OCI-LY1 (cell line): ENCODE measurements around the gene PLEK.
A peak's percentile ranks its signal among the peaks of the same experiment; 100 is the strongest.

Experiments used
- H2AFZ ChIP-seq: fragments of 200-600 bp; sonication (generic), shearing (Covaris generic); 2 replicates; pipeline ENCODE4 v1.6.0; 2014; ENCODE audit warnings: antibody characterized with exemption, mild to moderate bottlenecking, low read length
- H3F3A ChIP-seq: fragments of 200-600 bp; sonication (generic), shearing (Covaris generic); 2 replicates; pipeline ENCODE4 v1.6.0; 2014; ENCODE audit warnings: mild to moderate bottlenecking, antibody characterized with exemption, low read length, moderate library complexity; ENCODE audit not compliant: insufficient read depth
- H3K27ac ChIP-seq: fragments of 200-600 bp; sonication (generic); 2 replicates; pipeline ENCODE4 v1.5.1; 2014; ENCODE audit warnings: low read length, mixed run types, mild to moderate bottlenecking, low read depth; ENCODE audit not compliant: poor library complexity, severe bottlenecking
- H3K27me3 ChIP-seq: fragments of 200-600 bp; sonication (generic); 2 replicates; pipeline ENCODE4 v1.6.0; 2014; ENCODE audit warnings: antibody characterized with exemption, mild to moderate bottlenecking, low read length, moderate library complexity; ENCODE audit not compliant: insufficient read depth
- H3K36me3 ChIP-seq: fragments of 200-600 bp; sonication (generic); 2 replicates; pipeline ENCODE4 v1.6.1; 2014; ENCODE audit warnings: mild to moderate bottlenecking, antibody characterized with exemption, low read length, moderate library complexity, mixed read lengths; ENCODE audit not compliant: insufficient read depth
- H3K4me1 ChIP-seq: fragments of 200-600 bp; sonication (generic); 2 replicates; pipeline ENCODE4 v1.5.1; 2014; ENCODE audit warnings: mild to moderate bottlenecking, low read length, moderate library complexity; ENCODE audit not compliant: insufficient read depth, severe bottlenecking
- H3K4me2 ChIP-seq: fragments of 200-600 bp; sonication (generic), shearing (Covaris generic); 2 replicates; pipeline ENCODE4 v1.6.1; 2014; ENCODE audit warnings: low read length
- H3K4me3 ChIP-seq: fragments of 200-600 bp; sonication (generic); 2 replicates; pipeline ENCODE4 v1.5.1; 2014; ENCODE audit warnings: low read length, low read depth, mild to moderate bottlenecking, mixed read lengths; ENCODE audit not compliant: poor library complexity, severe bottlenecking
- H3K79me2 ChIP-seq: fragments of 200-600 bp; shearing (Covaris generic); 2 replicates; pipeline ENCODE4 v1.6.1; 2016; ENCODE audit warnings: mixed run types, low read length, mixed read lengths; ENCODE audit not compliant: insufficient read depth
- H3K9ac ChIP-seq: fragments of 200-600 bp; sonication (generic), shearing (Covaris generic); 2 replicates; pipeline ENCODE4 v1.6.1; 2014; ENCODE audit warnings: mild to moderate bottlenecking, low read length, mixed read lengths
- H3K9me2 ChIP-seq: fragments of 200-600 bp; sonication (generic), shearing (Covaris generic); 2 replicates; pipeline ENCODE4 v1.6.1; 2014; ENCODE audit warnings: low read depth, mild to moderate bottlenecking, low read length, mixed read lengths
- H3K9me3 ChIP-seq: fragments of 200-600 bp; shearing (Covaris generic); 2 replicates; pipeline ENCODE4 v1.6.1; 2014; ENCODE audit warnings: low read length, mixed read lengths
- H4K20me1 ChIP-seq: fragments of 200-600 bp; sonication (generic), shearing (Covaris generic); 2 replicates; pipeline ENCODE4 v1.6.0; 2016; ENCODE audit warnings: mild to moderate bottlenecking, low read length; ENCODE audit not compliant: insufficient read depth
- CTCF ChIP-seq: fragments of 200-600 bp; sonication (generic), shearing (Covaris generic); IDR thresholded peaks from 2 replicates; pipeline ENCODE4 v1.5.1; 2017; ENCODE audit warnings: mild to moderate bottlenecking, antibody characterized with exemption, low read length, moderate library complexity, mixed read lengths
- EZH2 ChIP-seq: fragments of 200-600 bp; sonication (generic), shearing (Covaris generic); IDR thresholded peaks from 2 replicates; pipeline ENCODE4 v1.8.0; 2017; ENCODE audit warnings: borderline replicate concordance, mixed run types, mild to moderate bottlenecking, antibody characterized with exemption, low read length, moderate library complexity, mixed read lengths

Gene PLEK

GRCh38 chr2:68365087-68365486, at the start of gene PLEK:
PLEK (plus strand) TSS chr2:68365282; CDS start chr2:68365352, 70 bp downstream.
- Histone ChIP-seq H3F3A (0 out of 2 replicates have a peak, but pooled peaks cover 4% of the 10 kb centered on the region), H3K9ac (peak within 1 kb of the TSS; percentile 89), H2AFZ (peak within 1 kb of the TSS; percentile 60), H3K79me2 (peaks cover 4% of the 10 kb centered on the region; the same call in 1 of the 2 replicates), H3K27ac (peak within 1 kb of the TSS; percentile 86), H3K4me3 (peak within 1 kb of the TSS; percentile 74), H3K4me1 (peaks cover 59% of the 10 kb centered on the region), H3K9me2 (no peaks in the 10 kb centered on the region), H3K9me3 (peaks cover 17% of the 10 kb centered on the region), H3K36me3 (peaks cover 26% of the 10 kb centered on the region), H3K4me2 (peak within 1 kb of the TSS; percentile 96), H4K20me1 (no peaks in the 10 kb centered on the region), H3K27me3 (no peaks in the 10 kb centered on the region)
- TF ChIP-seq EZH2 (no peak), CTCF (no peak)

GRCh38 chr2:68316111-68316510, 49.0 kb upstream of the PLEK start:
- no peaks in the 10 kb centered on the region for H3K79me2 ChIP-seq
- H3K9me3 ChIP-seq = no peaks in the 10 kb centered on the region
- no peaks in the 10 kb centered on the region for H3F3A ChIP-seq
- peaks cover 14% of the 10 kb centered on the region for H3K4me1 ChIP-seq
- no peaks in the 10 kb centered on the region for H4K20me1 ChIP-seq
- H2AFZ ChIP-seq = no peak overlapping the region
- H3K9me2 ChIP-seq = no peaks in the 10 kb centered on the region
- H3K27me3 ChIP-seq = peaks cover 8% of the 10 kb centered on the region; the same call in 1 of the 2 replicates
- H3K9ac ChIP-seq = no peak overlapping the region
- H3K27ac ChIP-seq = no peak overlapping the region
- no peak overlapping the region for H3K4me3 ChIP-seq
- H3K36me3 ChIP-seq = no peaks in the 10 kb centered on the region
- TF ChIP-seq EZH2 (no peak), CTCF (no peak)
- no peak overlapping the region for H3K4me2 ChIP-seq

- Histone ChIP-seq H3F3A (no peaks in the 10 kb centered on the region), H3K9ac (no peak overlapping the region), H3K4me3 (no peak overlapping the region), H3K27ac (no peak overlapping the region), H3K9me2 (no peaks in the 10 kb centered on the region), H3K36me3 (no peaks in the 10 kb centered on the region), H3K27me3 (peaks cover 8% of the 10 kb centered on the region; the same call in 1 of the 2 replicates), H3K79me2 (no peaks in the 10 kb centered on the region), H4K20me1 (no peaks in the 10 kb centered on the region), H3K9me3 (no peaks in the 10 kb centered on the region), H3K4me2 (no peak overlapping the region), H2AFZ (no peak overlapping the region), H3K4me1 (peaks cover 14% of the 10 kb centered on the region)
- TF ChIP-seq EZH2 (no peak), CTCF (no peak)
Observed at GRCh38 chr2:68317971-68318913, 46.8 kb upstream of the PLEK start.
